ENCODE data around the gene SUGCT. TPM values are rescaled to one million over a fixed set of nuclear protein-coding genes. Genes with fewer than 3 reads are reported as not detected.

The SUGCT gene
- total and polyA plus RNA-seq, 9 of the 15 experiments (the other 6 are each of a cell fraction or from before 2014, with no cell fraction given) = 0.58 to 2.5 (median 1.4) TPM

- TF ChIP-seq ZMIZ1 (IDR thresholded peaks at IDR 0.05; ENCODE audit: low read depth in 2 of 2, low read length in 2 of 2) = no peak
- TF ChIP-seq SAFB2 (IDR thresholded peaks at IDR 0.05; ENCODE audit: borderline replicate concordance, low read depth, low read length, severe bottlenecking) = no peak
- no peak for TF ChIP-seq ZNF311 (CRISPR knock-in tag; IDR thresholded peaks at IDR 0.05)
Measured at GRCh38 chr7:40810274-40810673, 675.5 kb downstream of the SUGCT start (continued).

- DNase-seq (ENCODE audit: extremely low read depth in 1 of 4, low spot score in 3 of 4) (no peak), ATAC-seq (no peak), FAIRE-seq (no peak)
- intact Hi-C loops (cut with micrococcal nuclease) = no loop called here
- no peak overlapping the region for H3K9ac ChIP-seq (ENCODE audit: insufficient read depth in 1 of 2, low read depth in 2 of 2, low read length in 2 of 2)
- TF ChIP-seq XRCC5 (IDR thresholded peaks at IDR 0.05; ENCODE audit: low read depth, low read length) = no peak
- no peak for TF ChIP-seq ESRRB (CRISPR knock-in tag; IDR thresholded peaks at IDR 0.05; ENCODE audit: borderline replicate concordance)
- no peak for TF ChIP-seq RB1 (IDR thresholded peaks at IDR 0.05; ENCODE audit: low read depth)
- no peaks in the 10 kb centered on the region for H3K79me2 ChIP-seq (ENCODE audit: control insufficient read depth, insufficient read depth, low read length)
- H4K20me1 ChIP-seq (replicated peaks; ENCODE audit: control insufficient read depth, insufficient read depth, low read length) = no peaks in the 10 kb centered on the region
- H3K4me2 ChIP-seq (ENCODE audit: insufficient read depth, low read length) = no peak overlapping the region
- BruUV-seq (replicated peaks) = no TSS peak
- H3K4me3 ChIP-seq = no peak overlapping the region
- WGBS (ENCODE audit: insufficient coverage, low coverage, missing lambda C conversion rate) = 0% methylated on average over 1 of the region's 1 CpG
- no peak overlapping the region for H3K27ac ChIP-seq (ENCODE audit: extremely low read depth, low read depth, low read length)
- no peaks in the 10 kb centered on the region for H3K9me1 ChIP-seq (ENCODE audit: control insufficient read depth, insufficient read depth, low read length)
- in situ Hi-C loops (cut with MboI) = no loop called here
- ChIA-PET CTCF (ENCODE audit: low intra/inter-chr PET ratio) (no interaction called here), POLR2A (no interaction called here)
- no peaks in the 10 kb centered on the region for H3K27me3 ChIP-seq (ENCODE audit: control insufficient read depth in 2 of 2, insufficient read depth in 2 of 2, low read length in 2 of 2)
- no peaks in the 10 kb centered on the region for H3K36me3 ChIP-seq (ENCODE audit: control insufficient read depth, insufficient read depth, low read length)
- H3K4me1 ChIP-seq (replicated peaks in 1 of 2; ENCODE audit: control insufficient read depth in 2 of 2, insufficient read depth in 2 of 2, low read length in 2 of 2) = no peaks in the 10 kb centered on the region
- H3K9me3 ChIP-seq (replicated peaks; ENCODE audit: control insufficient read depth, insufficient read depth, low read depth, low read length) = no peaks in the 10 kb centered on the region
- H2AFZ ChIP-seq (ENCODE audit: low read depth, low read length) = no peak overlapping the region
Measured at GRCh38 chr7:40811666-40812065, 676.9 kb downstream of the SUGCT start.

Data from K562 (cell line).